CD4-positive, alpha-beta T cell treated with Interleukin-4 for 1 hour (primary cell): ENCODE measurements around the gene ANXA8.
"Not testable (repeated sequence)": the region's sequence is repeated elsewhere in the genome, so short reads cannot be mapped to it uniquely, and the experiment has no call there.

Source experiments
- DNase-seq, 2 donors: peaks; one replicate each; pipeline ENCODE4 v3.0.0-alpha.2; 2020 to 2022

The ANXA8 gene

DNA sequence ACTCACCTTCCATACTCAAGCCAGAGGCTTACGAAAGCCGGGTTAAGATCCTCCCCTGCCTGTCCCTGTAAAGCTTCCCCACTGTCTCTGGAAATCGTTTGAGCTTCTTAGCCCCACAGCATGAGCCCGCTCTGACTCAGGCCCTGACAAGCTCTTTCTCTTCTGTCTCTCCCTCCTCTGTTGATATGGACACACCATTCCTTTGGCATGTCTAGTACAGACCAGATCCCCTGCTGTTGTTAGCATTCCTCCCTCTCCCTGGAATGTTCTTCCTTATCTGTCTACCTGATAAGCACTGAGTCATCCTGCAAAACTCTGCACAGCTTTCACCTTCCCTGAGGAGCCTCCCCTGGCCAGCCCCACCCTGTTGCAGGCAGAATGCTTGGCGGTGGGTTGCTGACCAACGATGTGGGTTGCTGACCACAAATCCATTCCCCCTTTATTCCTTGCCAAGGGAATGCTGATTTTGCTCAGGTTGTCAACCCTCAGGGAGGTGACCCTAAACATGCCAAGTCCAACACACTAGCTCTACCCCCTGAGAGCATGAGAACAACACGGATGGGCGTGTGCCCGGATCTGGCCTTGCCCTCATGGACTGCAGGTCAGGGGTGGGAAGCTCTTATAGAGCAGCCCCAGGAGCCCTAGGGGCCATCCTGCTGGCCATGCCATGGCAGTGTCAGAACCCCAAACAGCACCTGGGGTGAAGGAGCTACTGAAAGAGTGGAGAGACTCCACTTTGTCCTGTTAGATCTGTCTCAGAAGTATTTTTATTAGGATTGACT, 21.1 kb downstream of the ANXA8 start:
- not testable (repeated sequence) for DNase-seq

DNA sequence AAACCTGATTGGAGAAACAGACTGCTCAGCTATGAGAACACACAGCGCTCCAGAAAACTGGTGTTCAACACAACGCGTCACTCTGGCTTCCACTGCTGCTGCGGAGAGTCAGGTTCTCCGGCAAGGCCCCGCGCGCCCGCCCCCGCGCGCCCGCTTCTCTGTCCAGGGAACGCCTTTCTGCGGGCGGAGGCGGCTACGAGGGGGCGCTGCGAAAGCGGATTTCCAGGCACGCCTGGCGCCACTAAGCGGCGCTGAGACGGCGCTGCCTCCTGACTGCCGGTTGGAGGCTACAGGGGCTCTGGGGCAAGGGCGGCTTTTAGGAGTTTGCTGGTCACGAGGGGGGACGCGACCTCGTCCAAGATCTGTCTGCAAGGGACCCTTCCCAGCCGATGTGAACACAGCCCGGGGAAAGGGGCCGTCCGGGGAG, 22.6 kb downstream of the ANXA8 start:
- not testable (repeated sequence) for DNase-seq

DNA sequence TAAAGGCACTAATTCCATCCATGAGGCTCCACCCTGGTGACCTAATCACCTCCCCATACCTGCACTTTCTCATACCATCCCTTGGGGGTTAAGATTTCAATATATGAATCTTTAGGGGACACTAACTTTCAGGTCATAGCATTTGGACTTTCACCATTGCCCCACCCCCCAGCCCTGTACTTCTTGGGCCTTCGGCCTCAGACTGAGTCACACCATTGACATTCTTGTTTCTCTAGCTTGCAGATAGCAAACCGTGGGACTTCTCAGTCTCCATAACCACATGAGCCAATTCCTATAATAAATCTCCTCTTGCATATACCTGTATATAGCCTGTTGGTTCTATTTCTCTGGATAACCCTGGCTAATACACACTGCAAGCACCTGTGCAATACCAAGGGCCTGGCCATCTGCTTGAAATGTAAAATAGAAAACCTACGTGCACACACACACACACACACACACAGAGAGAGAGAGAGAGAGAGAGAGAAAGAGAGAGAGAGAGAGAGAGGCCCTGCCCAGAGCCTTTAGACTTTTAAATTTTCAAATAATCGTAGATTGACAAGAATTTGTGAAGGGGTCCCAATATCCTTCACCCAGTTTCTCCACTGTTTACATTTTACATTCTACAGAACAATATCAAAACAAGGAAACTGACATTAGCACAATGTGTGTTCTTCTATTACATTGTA, 25.3 kb downstream of the ANXA8 start:
- no peak for DNase-seq

DNA sequence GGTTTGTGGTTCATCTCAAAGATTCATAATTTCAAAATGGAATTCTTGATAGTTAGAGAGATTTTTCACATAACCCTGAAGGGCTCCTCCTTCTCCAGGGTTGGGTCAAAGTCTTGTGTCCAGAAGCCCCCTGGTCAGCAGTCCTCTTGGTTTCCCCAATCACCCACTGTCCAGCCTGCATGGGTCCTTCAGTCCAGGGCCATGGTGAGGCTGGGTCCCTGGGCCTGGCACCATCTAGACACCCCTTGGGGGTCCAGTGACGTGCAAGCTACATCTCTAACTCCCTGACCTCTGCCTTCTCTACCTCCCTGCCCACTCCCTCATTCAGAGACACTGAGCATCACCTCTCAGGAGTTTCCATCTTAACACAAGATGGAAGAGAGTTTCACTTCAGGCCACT, 26.1 kb downstream of the ANXA8 start:
- DNase-seq: no peak

DNA sequence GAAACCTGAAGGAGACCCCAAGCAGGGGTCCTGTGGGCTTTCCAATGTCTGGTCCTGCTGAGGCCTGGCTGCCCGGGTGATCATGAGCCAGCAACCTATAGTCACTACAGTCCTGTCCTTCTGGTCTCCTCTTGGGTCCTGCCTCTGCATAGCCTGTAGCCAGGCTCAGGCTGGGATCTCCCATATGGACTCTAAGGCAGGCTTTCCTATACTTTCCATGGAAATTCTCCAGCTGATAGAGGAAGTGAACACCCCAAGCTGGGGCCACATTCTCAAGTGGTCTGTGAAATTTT, 26.4 kb downstream of the ANXA8 start:
- DNase-seq: no peak

DNA sequence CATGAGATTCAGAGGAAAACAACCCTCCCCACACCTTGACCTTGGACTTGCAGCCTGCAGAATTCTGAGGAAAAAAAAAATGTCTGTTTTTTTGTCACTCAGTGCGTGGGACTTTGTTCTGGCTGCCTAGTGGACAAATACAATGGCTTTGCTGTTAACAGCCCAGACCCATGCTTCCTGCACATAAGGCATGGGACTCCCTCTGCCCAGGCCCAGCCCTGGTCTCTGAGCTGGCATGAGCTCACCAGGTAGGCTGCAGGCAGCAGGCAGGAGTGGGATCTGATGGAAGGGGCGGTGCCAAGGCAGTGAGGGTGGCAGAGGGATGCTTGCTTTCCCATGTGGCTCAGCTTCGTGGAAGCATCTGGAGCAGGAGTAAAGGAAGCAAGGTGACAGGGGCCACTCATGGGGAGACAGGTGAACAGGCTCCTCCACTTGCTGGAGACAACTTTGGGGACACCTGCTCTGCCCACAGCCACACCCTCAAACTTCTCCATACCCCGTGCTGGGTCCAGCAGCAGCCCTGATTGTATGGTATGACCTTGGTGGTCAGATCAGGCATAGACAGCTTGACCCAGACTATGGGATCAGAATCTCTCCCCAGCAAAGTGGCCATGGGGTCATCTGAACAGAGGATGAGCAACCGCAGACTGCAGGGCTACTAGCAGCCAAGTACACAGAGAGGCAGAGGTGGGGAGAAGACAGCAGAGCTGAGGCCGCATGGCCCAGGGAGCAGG, 27.0 kb downstream of the ANXA8 start:
- DNase-seq: no peak

DNA sequence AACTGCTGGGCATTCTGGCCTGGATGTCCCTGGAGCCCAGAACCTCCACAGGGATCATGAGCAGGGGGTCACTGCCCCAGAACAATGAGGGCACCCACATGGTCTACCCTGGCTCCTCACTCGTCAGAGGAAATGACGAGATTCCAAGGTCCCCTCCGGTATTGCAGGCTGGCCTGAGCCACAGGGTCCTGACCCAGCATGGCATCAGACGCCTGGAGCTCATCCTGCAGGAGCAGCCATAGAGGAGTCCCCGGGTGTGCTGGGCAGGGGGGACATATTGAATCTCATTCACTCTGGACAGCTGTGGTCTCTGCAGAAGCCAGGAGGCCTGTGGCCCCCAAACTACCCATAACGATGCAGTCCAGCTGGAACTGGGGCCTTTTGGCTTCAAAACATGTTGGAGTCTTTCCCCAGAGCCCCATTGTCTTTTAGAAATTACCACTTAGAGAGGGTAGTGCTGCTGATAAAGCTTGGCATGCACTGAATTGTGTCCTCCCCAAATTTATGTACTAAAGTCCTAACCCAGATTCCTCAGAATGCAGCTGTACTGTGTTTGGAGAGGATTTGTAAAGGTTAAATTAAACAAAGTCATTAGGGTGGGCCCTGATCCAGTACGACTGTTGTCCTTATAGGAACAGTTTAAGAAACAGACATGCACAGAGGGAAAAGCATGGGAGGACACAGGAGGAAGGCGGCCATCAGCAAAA, 27.7 kb downstream of the ANXA8 start:
- no peak for DNase-seq

DNA sequence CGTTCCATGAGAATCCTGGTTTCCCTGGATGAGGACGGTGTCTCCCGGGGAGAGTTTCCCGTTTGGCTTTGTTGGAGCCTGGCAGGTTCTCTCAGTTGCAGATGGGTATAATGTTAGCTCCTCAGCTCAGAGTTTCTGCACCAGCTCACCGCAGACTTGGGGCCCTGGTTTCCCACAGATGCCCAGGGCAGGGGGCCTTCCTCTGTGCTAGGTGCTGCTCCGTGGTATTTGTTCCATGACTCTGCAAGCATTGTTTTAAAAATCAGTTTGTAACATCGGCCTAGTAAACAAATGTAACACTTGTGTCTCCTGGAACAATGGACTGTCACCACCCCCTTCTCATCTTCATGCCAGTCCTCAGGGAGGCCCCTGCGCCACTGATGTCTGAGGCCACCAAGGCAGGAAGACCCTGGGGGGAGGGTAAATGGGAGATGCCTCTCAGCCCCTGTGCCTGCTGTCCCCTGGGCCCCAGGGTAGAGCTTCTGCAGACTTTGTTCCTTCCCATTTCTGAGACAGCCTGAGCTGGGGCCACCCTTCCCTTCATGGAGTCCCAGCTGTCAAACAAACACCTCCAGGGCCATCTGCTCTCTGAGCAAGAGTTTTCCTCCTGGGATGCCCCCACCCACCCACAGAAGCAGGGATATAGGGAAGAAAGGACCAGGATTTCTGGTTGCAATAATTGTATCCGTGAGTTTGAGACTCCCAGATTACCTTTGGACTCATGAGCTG, 28.4 kb downstream of the ANXA8 start:
- DNase-seq: not testable (repeated sequence)

DNA sequence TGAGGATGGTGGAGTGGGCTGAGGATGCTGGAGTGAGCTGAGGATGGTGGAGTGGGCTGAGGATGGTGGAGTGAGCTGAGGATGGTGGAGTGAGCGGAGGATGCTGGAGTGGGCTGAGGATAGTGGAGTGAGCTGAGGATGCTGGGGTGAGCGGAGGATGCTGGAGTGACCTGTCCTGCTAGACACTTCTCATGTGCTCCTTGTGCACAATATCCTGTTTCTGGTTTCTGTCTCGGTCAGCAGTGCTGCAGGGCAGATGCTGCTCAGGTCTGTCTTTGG, 29.2 kb downstream of the ANXA8 start:
- no peak for DNase-seq

DNA sequence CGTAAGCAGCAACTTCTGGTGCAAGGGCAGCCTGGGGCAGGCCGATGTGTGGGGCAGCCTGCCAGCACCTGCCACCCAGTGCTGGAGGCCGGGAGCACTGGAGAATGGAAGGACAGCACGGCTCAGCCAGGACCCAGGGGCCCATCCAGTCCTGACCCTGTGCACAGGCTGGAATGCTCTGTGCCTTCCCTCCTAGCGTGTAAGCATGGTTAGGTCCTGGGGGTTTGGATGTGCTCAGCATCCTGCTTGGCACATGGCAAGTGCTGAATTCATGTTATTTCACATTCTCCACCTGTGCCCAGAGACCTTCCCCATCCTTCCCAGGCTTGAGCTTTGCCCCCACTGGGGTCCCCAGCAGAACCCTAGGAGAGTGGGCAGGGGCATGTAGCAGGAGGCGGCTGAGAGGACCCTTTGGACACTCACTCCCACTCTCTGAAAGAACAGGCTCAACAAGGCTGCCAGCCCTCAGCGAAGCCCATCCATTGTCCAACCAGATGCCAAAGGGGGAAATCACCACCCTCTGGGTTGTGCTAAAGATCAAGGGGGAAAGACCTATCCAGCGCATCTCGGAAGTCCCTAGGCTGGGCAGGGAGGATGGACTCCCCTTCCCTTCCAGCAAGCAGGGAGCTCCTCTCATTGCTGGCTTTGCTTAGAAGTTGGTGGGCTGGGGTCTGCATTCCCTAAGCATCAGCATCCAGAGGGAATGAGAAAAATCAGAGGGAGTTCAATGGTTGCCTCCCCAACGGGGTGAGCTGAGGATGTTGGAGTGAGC, 29.7 kb downstream of the ANXA8 start:
- no peak for DNase-seq

DNA sequence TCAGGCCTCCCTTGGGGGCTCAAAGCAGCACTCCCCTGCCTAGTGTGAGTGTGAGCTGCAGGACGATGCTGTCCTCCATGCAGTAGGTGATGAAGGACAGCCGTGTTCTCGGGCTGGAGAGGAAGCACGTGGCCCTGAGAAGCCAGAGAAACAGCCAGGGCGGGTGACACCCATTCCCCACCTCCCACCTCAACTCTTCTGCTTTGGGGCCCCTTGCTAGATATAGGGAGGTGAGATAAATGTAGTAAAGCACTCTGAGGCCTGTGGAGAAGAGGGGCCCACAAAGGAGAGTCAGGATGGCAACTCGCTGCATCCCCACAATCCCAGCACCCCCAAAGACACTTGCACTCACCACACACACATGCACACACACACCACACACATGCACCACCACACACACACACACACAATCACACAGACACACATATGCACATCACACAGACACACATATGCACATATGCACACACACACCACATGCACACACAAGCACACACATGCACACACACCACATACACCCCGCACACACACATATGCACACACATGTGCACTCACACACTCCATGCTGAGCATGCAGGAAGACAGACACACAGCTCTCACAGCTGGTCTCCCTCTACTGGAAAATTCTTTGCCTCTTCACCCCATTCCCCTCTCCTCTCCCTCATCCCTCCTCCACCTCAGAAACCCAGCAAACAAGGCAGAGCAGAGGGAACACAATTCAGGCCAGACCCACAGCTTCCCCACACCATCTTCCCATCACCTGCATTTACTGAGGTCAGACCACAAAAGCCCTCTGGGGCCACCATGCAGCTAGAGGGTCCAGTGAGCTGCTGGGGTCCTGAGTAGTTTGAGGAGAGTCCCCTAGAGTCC, 30.5 kb downstream of the ANXA8 start:
- DNase-seq: no peak

DNA sequence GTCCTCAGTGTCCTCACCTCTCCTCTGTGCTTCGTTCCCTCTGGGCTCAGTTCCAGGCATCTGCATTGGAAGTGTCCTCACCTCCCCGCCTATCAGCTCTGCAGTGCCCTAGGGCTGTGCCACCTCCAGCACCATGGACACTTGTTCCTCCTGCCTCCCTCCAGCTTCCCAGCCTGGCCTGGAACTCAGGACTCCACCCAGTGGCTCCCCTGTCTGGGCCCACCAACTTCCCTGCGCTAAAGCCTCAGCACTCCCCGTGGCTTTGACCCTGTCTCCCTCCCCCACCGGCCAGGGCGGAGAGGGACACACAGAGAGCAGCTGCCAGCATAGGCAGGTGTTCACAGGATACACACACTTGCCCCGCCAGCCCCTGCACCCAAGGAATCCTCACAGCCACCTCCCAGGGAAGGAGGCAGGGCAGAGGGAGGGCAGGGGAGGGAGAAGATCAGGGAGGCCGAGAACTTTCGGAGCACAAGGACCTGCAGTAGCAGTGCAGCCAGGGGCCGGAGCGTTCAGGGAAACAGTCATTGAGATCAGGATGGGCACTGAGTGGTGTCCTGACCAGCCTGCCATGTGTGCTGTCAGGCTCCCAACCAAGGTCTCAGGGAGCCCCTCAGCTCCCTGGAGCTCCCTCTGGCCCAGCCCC, 31.3 kb downstream of the ANXA8 start:
- DNase-seq: no peak

DNA sequence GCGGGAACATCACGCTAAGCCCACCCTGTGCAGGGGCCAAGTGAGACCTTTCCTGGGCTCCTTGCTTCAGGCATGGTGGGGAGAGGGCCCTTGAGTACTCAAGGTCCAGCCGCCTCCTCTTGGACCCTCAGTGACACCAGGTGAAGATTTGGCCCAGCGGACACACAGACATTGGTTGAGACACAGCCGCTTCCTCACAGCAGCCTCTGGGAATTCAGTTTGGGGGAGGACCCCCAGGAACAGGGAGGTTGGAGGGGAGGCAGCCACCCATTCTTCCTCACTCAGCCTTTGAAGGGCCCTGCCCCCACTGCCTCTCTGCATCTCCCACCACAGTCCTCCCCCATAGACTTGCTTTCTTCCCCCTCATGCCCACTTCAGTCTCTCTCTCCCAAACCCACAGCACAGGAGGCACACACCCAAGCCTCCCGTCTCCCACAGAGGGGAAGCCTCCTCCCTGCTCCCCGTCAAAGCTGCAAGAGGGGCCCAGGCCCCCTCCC, 31.9 kb downstream of the ANXA8 start:
- DNase-seq: no peak

DNA sequence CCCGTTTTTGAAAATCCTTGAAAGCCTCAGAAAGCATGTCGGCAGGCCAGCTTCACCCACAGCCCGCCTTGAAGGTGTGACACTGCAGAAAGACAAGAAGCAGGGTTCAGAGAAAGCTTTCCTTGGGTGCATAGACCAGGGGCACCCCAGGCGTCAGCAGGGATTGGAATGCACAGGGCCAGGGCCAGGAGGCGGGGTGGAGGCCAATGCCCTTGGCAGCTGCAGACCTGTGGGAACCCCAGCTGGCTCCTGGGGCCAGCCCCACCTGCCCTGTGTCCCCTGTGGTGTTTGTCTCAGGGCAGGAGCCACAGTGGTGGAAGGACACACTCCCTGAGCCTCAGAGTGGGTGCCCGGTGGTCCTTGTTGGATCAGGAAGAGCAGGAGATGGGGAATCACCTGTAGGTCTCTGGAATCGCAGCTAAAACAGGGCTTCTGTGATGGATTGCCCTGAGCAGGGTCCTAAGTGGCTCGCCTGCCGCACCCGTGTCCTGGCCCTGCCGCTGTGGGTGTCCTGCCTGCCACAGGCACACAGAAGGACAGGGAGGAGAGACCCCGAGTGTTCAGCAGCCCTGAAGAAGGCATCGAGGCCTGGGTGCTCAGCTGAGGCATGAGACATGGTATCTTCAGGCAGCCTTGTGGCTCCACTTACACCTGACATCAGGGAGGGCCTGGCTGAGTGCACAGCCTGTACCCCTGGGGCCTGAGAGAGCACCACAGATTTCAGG, 32.5 kb downstream of the ANXA8 start:
- no peak for DNase-seq

DNA sequence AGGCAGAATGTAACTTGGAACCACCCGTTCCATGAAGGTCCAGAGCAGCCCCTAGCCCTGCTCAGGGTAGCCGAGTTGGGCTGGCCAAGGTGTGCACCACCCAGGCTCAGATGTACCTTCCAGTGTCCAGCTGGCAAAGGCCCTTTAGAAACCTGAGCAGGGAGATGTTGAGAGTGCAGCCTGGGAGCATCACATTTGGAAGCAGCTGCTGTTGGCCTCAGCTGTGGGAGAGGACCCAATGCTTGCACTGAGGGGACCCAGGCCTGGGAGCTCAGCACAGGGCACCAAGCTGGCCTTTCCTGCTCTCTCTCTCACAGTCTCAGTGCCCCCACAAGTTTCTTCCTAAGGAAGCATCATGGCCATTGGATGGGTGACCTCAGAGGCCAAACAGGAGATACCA, 33.5 kb downstream of the ANXA8 start:
- DNase-seq: no peak

DNA sequence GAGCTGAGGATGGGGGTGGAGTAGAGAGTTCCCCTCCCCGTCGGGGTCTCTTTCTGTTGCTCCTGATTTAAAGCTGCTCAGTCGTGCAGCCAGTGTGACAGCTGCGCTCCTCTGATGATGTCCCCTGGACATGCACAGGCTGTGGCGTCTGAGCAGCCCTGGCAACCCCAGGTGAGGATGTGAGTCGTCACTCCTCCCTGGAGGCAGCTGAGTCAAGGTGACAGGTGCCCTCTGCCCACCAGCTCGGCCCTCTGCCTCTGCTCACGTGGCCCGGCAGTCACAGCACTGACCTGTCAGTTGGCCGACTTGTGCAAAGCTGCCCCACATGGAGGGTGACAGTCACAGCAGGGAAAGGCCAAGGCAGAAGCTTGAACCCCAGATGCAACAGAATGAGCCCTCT, 33.9 kb downstream of the ANXA8 start:
- no peak for DNase-seq

DNA sequence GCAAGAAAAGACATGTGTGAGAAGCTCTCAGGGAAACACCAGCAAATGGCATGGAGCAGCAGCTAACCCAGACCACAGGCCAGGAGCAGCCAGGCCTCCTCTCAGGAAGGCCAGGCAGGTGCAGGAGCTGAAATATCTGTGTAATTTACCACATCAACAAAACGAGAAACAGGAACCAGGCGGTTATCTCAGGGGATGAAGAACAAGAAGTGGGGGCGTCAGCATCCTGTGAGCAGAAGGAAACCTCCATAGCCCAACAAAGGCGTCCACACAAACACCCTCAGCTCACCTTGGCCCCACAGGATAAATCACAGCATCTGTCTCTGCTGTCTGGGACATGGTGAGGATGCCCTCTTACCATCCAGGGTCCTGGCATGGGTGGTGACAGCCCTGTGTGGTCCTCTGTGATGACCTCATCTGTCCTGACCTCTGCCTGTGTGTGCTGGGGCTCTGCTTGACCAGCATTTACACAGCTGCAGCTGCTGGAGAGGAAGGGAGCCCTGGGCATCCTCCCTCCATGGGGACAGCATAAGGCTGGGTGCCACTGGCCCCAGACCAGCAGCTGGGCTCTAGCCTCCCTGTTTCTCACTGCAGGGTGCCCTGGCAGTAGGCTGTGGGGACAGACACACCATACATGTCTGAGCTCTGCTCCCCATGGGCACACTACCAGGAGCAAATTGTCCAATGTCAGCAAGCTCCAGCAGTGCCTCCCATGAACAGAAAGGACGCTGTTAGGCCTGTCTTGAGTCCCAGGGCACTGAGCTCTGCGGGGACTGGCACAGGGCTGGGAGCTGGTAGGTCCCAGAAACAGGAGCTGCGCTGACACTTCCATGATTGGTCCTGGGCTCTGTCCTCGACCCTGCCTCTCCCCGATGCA, 34.6 kb downstream of the ANXA8 start:
- no peak for DNase-seq

DNA sequence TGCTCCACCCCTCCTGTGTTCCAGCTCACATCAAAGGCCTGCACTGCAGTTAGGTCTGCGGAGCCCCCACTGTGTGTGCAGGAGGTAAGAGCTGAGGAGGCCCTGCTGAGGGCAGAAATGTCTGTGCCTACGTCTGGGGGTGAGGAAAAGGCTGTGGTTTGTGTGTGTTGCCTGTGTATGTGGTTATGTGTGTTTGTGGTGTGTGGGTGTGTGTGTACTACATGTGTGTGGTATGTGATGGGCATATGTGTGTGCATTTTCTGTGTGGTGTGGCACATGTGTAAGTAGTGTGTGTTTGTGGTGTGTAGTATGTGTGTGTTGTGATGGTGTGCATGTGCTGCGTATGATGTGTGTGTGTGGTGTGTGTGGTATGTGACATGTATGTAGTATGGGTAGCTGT, 36.2 kb downstream of the ANXA8 start:
- no peak for DNase-seq

DNA sequence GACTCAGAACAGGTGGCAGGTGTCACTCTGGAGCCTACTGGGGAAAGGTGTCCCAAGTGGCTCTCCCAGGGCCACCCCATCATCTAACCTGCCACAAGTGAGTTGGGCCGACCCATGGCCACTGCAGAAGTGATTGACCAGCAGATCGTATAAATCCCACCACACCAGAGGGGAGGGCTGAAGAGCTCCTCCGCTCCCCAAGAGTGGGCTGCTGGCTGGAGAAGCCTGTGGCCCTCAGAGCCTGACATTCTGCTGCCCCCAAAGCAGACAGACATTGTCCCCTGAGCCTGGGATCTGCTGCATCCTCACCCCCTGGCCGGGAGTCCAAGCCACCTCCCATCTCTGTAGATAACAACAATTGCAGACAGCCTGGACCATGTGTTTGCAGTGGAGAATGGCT, 36.7 kb downstream of the ANXA8 start:
- no peak for DNase-seq
